ENCODE results near the gene CTBP1. TPM values are rescaled to one million over a fixed set of nuclear protein-coding genes. Genes with fewer than 3 reads are reported as not detected.

Gene CTBP1
- total and polyA plus RNA-seq, 9 of the 15 experiments (the other 6 are each of a cell fraction or from before 2014, with no cell fraction given): 14.5 to 162 (median 68.2) TPM

DNA sequence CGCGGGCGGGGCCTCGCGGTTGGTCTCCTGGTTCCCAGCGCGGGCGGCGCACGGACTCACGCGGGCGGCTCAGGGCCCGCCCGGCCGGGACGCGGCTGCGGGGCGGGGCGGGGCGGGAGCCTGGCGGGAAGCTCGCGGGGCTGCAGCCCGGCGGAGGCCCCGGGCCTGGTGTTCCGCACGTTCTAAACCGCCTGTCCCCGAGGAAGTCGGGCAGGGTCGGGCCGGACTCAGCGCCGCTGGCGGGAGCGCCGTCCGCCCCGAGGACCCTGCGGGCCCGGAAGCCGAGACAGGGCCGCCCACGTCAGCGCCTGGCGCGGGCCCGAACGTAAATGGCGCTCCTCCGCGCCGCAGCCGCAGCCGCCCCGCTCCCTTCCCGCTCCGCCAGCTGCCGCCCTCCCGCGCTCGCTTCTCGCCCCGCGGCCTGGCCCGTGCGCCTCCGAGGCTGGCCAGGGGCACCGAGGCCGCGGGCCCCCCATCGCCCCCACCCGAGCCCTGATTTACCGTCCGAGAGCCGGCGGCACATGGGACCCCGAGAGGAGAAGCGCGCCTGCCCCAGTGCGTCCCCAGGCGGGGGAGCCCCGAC, 309 bp upstream of the CTBP1 start (continued):
- TF ChIP-seq, protein P1, sequence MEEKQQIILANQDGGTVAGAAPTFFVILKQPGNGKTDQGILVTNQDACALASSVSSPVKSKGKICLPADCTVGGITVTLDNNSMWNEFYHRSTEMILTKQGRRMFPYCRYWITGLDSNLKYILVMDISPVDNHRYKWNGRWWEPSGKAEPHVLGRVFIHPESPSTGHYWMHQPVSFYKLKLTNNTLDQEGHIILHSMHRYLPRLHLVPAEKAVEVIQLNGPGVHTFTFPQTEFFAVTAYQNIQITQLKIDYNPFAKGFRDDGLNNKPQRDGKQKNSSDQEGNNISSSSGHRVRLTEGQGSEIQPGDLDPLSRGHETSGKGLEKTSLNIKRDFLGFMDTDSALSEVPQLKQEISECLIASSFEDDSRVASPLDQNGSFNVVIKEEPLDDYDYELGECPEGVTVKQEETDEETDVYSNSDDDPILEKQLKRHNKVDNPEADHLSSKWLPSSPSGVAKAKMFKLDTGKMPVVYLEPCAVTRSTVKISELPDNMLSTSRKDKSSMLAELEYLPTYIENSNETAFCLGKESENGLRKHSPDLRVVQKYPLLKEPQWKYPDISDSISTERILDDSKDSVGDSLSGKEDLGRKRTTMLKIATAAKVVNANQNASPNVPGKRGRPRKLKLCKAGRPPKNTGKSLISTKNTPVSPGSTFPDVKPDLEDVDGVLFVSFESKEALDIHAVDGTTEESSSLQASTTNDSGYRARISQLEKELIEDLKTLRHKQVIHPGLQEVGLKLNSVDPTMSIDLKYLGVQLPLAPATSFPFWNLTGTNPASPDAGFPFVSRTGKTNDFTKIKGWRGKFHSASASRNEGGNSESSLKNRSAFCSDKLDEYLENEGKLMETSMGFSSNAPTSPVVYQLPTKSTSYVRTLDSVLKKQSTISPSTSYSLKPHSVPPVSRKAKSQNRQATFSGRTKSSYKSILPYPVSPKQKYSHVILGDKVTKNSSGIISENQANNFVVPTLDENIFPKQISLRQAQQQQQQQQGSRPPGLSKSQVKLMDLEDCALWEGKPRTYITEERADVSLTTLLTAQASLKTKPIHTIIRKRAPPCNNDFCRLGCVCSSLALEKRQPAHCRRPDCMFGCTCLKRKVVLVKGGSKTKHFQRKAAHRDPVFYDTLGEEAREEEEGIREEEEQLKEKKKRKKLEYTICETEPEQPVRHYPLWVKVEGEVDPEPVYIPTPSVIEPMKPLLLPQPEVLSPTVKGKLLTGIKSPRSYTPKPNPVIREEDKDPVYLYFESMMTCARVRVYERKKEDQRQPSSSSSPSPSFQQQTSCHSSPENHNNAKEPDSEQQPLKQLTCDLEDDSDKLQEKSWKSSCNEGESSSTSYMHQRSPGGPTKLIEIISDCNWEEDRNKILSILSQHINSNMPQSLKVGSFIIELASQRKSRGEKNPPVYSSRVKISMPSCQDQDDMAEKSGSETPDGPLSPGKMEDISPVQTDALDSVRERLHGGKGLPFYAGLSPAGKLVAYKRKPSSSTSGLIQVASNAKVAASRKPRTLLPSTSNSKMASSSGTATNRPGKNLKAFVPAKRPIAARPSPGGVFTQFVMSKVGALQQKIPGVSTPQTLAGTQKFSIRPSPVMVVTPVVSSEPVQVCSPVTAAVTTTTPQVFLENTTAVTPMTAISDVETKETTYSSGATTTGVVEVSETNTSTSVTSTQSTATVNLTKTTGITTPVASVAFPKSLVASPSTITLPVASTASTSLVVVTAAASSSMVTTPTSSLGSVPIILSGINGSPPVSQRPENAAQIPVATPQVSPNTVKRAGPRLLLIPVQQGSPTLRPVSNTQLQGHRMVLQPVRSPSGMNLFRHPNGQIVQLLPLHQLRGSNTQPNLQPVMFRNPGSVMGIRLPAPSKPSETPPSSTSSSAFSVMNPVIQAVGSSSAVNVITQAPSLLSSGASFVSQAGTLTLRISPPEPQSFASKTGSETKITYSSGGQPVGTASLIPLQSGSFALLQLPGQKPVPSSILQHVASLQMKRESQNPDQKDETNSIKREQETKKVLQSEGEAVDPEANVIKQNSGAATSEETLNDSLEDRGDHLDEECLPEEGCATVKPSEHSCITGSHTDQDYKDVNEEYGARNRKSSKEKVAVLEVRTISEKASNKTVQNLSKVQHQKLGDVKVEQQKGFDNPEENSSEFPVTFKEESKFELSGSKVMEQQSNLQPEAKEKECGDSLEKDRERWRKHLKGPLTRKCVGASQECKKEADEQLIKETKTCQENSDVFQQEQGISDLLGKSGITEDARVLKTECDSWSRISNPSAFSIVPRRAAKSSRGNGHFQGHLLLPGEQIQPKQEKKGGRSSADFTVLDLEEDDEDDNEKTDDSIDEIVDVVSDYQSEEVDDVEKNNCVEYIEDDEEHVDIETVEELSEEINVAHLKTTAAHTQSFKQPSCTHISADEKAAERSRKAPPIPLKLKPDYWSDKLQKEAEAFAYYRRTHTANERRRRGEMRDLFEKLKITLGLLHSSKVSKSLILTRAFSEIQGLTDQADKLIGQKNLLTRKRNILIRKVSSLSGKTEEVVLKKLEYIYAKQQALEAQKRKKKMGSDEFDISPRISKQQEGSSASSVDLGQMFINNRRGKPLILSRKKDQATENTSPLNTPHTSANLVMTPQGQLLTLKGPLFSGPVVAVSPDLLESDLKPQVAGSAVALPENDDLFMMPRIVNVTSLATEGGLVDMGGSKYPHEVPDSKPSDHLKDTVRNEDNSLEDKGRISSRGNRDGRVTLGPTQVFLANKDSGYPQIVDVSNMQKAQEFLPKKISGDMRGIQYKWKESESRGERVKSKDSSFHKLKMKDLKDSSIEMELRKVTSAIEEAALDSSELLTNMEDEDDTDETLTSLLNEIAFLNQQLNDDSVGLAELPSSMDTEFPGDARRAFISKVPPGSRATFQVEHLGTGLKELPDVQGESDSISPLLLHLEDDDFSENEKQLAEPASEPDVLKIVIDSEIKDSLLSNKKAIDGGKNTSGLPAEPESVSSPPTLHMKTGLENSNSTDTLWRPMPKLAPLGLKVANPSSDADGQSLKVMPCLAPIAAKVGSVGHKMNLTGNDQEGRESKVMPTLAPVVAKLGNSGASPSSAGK (IDR thresholded peaks at IDR 0.05): peak; percentile 70
- no peak for TF ChIP-seq TCF7L2 (IDR thresholded peaks at IDR 0.05; ENCODE audit: low read depth, low read length)
- no peak for TF ChIP-seq HMBOX1 (IDR thresholded peaks at IDR 0.05)
- TF ChIP-seq PRPF4 (IDR thresholded peaks at IDR 0.05; ENCODE audit: insufficient read depth, low read depth, low read length, poor library complexity, severe bottlenecking): no peak
- TF ChIP-seq NR2C1 (IDR thresholded peaks at IDR 0.05): no peak
- TF ChIP-seq NR2C1 (tag; IDR thresholded peaks at IDR 0.05): no peak
- TF ChIP-seq MYC (IDR thresholded peaks at IDR 0.05; ENCODE audit: low read depth, low read length): peak; percentile 61
- TF ChIP-seq MYC (CRISPR knock-in tag; IDR thresholded peaks at IDR 0.05; ENCODE audit: borderline replicate concordance, low read depth): no peak
- TF ChIP-seq, protein P2, sequence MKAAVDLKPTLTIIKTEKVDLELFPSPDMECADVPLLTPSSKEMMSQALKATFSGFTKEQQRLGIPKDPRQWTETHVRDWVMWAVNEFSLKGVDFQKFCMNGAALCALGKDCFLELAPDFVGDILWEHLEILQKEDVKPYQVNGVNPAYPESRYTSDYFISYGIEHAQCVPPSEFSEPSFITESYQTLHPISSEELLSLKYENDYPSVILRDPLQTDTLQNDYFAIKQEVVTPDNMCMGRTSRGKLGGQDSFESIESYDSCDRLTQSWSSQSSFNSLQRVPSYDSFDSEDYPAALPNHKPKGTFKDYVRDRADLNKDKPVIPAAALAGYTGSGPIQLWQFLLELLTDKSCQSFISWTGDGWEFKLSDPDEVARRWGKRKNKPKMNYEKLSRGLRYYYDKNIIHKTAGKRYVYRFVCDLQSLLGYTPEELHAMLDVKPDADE (conservative IDR thresholded peaks at IDR 0.05; ENCODE audit: control insufficient read depth, low read depth, low read length): 0 out of 2 replicates have a peak, but pooled peaks have one; percentile 43
- peak; percentile 26 to 82 (median 73) for TF ChIP-seq YY1 (IDR thresholded peaks at IDR 0.05; ENCODE audit: borderline replicate concordance in 1 of 3, control insufficient read depth in 1 of 3, extremely low read depth in 1 of 3, insufficient read depth in 3 of 3, insufficient read length in 1 of 3, insufficient replicate concordance in 2 of 3, low read depth in 1 of 3, low read length in 2 of 3)
- peak; percentile 90 for TF ChIP-seq POLR2G (IDR thresholded peaks at IDR 0.05; ENCODE audit: low read depth, low read length)
- peak; percentile 0; the same call in 1 of the 2 replicates for TF ChIP-seq CBX1 (IDR thresholded peaks at IDR 0.05; ENCODE audit: low read depth)
- peak; percentile 81 for TF ChIP-seq RBFOX2 (IDR thresholded peaks at IDR 0.05; ENCODE audit: low read depth, low read length)

Data from K562 (cell line).